ENCODE measurements around the gene KIFAP3. TPM values are rescaled to one million over a fixed set of nuclear protein-coding genes. Genes with fewer than 3 reads are reported as not detected.

The KIFAP3 gene
- total RNA-seq, 1 experiment from 2014 or later, result 20.0 TPM

GRCh38 chr1:170017478-170017877 is 57.0 kb downstream of the KIFAP3 start:
- Histone ChIP-seq H3K36me3 (ENCODE audit: control insufficient read depth, insufficient read depth, low read length) (no peaks in the 10 kb centered on the region), H3K4me3 (ENCODE audit: low read depth in 2 of 2, low read length in 2 of 2) (no peak overlapping the region), H3K9me3 (ENCODE audit: control insufficient read depth, insufficient read depth, low read depth, low read length) (no peaks in the 10 kb centered on the region), H3K4me1 (ENCODE audit: control insufficient read depth, insufficient read depth, low read length) (no peaks in the 10 kb centered on the region), H3K27me3 (ENCODE audit: control insufficient read depth, insufficient read depth, low read length) (no peaks in the 10 kb centered on the region), H3K27ac (ENCODE audit: low read length) (no peak overlapping the region)
- intact Hi-C loops (cut with micrococcal nuclease; ENCODE audit: unreplicated experiment), result no loop called here
- ATAC-seq (no peak), DNase-seq (ENCODE audit: low read depth, low spot score) (no peak)
- POLR2A ChIA-PET, result no interaction called here
- no TSS peak for BruUV-seq (replicated peaks)
- CTCF ChIA-PET, result no interaction called here
- TF ChIP-seq CTCF (IDR thresholded peaks at IDR 0.05), result no peak
- TF ChIP-seq SIN3A (IDR thresholded peaks at IDR 0.05; ENCODE audit: borderline replicate concordance, insufficient read depth, low read depth, low read length), result no peak
- in situ Hi-C loops (cut with HindIII; ENCODE audit: low pct_unique_long_range_greater_than_20kb, low sequenced_read_pairs), result no loop called here

- ChIA-PET CTCF (no interaction called here), POLR2A (no interaction called here)
- TF ChIP-seq POLR2AphosphoS5 (IDR thresholded peaks at IDR 0.05; ENCODE audit: low read depth, low read length) (no peak), CTCF (IDR thresholded peaks at IDR 0.05) (no peak)
- no peaks in the 10 kb centered on the region for H3K4me1 ChIP-seq (ENCODE audit: control insufficient read depth, insufficient read depth, low read length)
- no peak overlapping the region for H3K27ac ChIP-seq (ENCODE audit: low read length)
- H3K36me3 ChIP-seq (ENCODE audit: control insufficient read depth, insufficient read depth, low read length), result no peaks in the 10 kb centered on the region
- intact Hi-C loops (cut with micrococcal nuclease; ENCODE audit: unreplicated experiment) (no loop called here), in situ Hi-C loops (cut with HindIII; ENCODE audit: low pct_unique_long_range_greater_than_20kb, low sequenced_read_pairs) (no loop called here)
- H3K27me3 ChIP-seq (ENCODE audit: control insufficient read depth, insufficient read depth, low read length), result no peaks in the 10 kb centered on the region
- BruUV-seq (replicated peaks), result no TSS peak
- DNase-seq (ENCODE audit: low read depth, low spot score), result no peak
- ATAC-seq, result no peak
- H3K4me3 ChIP-seq (ENCODE audit: low read depth in 2 of 2, low read length in 2 of 2), result no peak overlapping the region
- no peaks in the 10 kb centered on the region for H3K9me3 ChIP-seq (ENCODE audit: control insufficient read depth, insufficient read depth, low read depth, low read length)
These were observed 61.6 kb downstream of the KIFAP3 start for GRCh38 chr1:170012920-170013319.

GRCh38 chr1:170010443-170010842 is 64.1 kb downstream of the KIFAP3 start:
- intact Hi-C loops (cut with micrococcal nuclease; ENCODE audit: unreplicated experiment) (no loop called here), in situ Hi-C loops (cut with HindIII; ENCODE audit: low pct_unique_long_range_greater_than_20kb, low sequenced_read_pairs) (no loop called here)
- ATAC-seq (no peak), DNase-seq (ENCODE audit: low read depth, low spot score) (no peak)
- H3K27ac ChIP-seq (ENCODE audit: low read length), result no peak overlapping the region
- peak; percentile 53; the same call in 1 of the 2 replicates for TF ChIP-seq CTCF (IDR thresholded peaks at IDR 0.05)
- no peak for TF ChIP-seq POLR2AphosphoS5 (IDR thresholded peaks at IDR 0.05; ENCODE audit: low read depth, low read length)
- ChIA-PET CTCF (no interaction called here), POLR2A (no interaction called here)
- H3K4me3 ChIP-seq (ENCODE audit: low read depth in 2 of 2, low read length in 2 of 2), result no peak overlapping the region
- BruUV-seq (replicated peaks), result no TSS peak
- no peaks in the 10 kb centered on the region for H3K36me3 ChIP-seq (ENCODE audit: control insufficient read depth, insufficient read depth, low read length)
- H3K4me1 ChIP-seq (ENCODE audit: control insufficient read depth, insufficient read depth, low read length), result no peaks in the 10 kb centered on the region
- no peaks in the 10 kb centered on the region for H3K9me3 ChIP-seq (ENCODE audit: control insufficient read depth, insufficient read depth, low read depth, low read length)
- H3K27me3 ChIP-seq (ENCODE audit: control insufficient read depth, insufficient read depth, low read length), result no peaks in the 10 kb centered on the region
